ENCODE data around the gene DNAJB11. TPM values are rescaled to one million over a fixed set of nuclear protein-coding genes. Genes with fewer than 3 reads are reported as not detected.
"Not testable (repeated sequence)": the region's sequence is repeated elsewhere in the genome, so short reads cannot be mapped to it uniquely, and the experiment has no call there.

Gene DNAJB11
- total RNA-seq, 4 donors from 2014 or later = 61.4 to 156 (median 108) TPM

DNA sequence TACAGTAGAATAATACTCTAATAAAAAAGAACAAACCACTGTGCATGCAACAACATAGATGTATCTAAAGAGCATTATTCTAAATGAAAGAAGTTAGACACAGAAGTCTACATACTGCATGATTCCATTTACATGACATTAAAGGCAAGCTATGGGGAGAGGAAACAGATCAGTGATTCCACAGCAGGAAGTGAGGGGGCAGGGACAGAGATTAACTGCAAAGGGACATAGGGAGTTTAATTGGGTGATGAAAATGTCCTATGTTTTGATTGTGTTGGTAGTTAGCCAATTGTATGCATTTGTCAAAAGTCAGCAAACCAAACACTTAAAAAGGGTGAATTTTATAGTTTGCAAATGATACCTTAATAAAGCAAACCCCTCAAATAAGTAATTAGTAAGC, 40.1 kb upstream of the DNAJB11 start:
- Histone ChIP-seq H3K27ac (no peak overlapping the region), H3K9me3 (no peaks in the 10 kb centered on the region), H3K27me3 (no peaks in the 10 kb centered on the region), H3K4me1 (no peaks in the 10 kb centered on the region), H3K4me3 (replicated peaks in 1 of 3) (no peak overlapping the region), H3K36me3 (no peaks in the 10 kb centered on the region)
- no peak for DNase-seq
- intact Hi-C loops (cut with DNase I) = loop anchor here (5.0 kb wide), 1 partner anchor 268 kb away; no protein-coding TSS in a partner anchor
- TF ChIP-seq POLR2A (IDR thresholded peaks at IDR 0.05) = no peak
- TF ChIP-seq, protein P1, sequence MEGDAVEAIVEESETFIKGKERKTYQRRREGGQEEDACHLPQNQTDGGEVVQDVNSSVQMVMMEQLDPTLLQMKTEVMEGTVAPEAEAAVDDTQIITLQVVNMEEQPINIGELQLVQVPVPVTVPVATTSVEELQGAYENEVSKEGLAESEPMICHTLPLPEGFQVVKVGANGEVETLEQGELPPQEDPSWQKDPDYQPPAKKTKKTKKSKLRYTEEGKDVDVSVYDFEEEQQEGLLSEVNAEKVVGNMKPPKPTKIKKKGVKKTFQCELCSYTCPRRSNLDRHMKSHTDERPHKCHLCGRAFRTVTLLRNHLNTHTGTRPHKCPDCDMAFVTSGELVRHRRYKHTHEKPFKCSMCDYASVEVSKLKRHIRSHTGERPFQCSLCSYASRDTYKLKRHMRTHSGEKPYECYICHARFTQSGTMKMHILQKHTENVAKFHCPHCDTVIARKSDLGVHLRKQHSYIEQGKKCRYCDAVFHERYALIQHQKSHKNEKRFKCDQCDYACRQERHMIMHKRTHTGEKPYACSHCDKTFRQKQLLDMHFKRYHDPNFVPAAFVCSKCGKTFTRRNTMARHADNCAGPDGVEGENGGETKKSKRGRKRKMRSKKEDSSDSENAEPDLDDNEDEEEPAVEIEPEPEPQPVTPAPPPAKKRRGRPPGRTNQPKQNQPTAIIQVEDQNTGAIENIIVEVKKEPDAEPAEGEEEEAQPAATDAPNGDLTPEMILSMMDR (IDR thresholded peaks at IDR 0.05) = no peak

DNA sequence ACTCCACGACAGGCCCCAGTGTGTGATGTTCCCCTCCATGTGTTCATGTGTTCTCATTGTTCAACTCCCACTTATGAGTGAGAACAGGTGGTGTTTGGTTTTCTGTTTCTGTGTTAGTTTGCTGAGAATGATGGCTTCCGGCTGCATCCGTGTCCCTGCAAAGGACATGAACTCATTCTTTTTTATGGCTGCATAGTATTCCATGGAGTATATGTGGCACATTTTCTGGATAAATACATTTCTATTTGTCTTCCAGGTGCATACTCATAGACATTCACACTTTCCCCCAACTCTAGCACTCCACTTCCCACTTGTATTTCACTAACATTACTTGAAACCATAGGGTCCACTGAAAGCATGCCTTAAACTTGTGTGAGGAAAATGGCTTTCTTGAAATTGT, 38.8 kb upstream of the DNAJB11 start:
- WGBS, 2 donors = 96 to 98% methylated on average over 3 of the region's 3 CpGs
- H3K9me3 ChIP-seq; H3K4me3 ChIP-seq (replicated peaks in 1 of 3); H3K4me1 ChIP-seq; H3K36me3 ChIP-seq; DNase-seq; H3K27ac ChIP-seq; H3K27me3 ChIP-seq: not testable (repeated sequence)
- intact Hi-C loops (cut with DNase I) = loop anchor here (5.0 kb wide), 1 partner anchor 269 kb away; no protein-coding TSS in a partner anchor

DNA sequence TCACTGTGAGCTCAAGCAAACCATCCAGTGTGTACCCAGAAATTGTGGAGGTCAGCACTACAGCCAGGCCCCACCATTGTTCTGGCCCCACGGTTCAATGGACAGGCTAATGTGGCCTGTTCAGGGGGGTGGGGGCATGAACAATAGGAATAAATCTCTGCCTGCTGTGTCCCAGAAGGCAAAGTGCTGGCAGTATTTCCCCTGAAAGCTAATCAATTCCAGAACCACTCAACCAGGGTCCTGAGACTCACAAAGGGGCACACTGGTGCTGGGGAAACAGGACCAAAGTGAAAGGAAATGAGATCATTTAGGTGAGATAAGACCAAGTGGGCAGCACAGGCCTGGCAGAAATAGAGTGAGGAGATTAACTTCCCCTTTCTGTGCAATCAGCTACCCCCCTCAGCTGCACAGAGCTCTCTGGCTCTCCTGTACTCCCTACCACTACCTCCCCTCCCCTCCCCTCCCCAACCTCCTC, 37.9 kb upstream of the DNAJB11 start:
- H3K9me3 ChIP-seq = no peaks in the 10 kb centered on the region
- no peak overlapping the region for H3K27ac ChIP-seq
- no peak for DNase-seq
- H3K36me3 ChIP-seq = no peaks in the 10 kb centered on the region
- H3K27me3 ChIP-seq = no peaks in the 10 kb centered on the region
- intact Hi-C loops (cut with DNase I) = loop anchor here (5.0 kb wide), 1 partner anchor 270 kb away; no protein-coding TSS in a partner anchor
- peaks cover 0 to 9% of the 10 kb centered on the region in 2 donors for H3K4me1 ChIP-seq
- WGBS, 2 donors = 33 to 42% methylated on average over 1 of the region's 1 CpG
- no peak overlapping the region for H3K4me3 ChIP-seq (replicated peaks in 1 of 3)
- TF ChIP-seq, protein P1 (IDR thresholded peaks at IDR 0.05) = no peak
- TF ChIP-seq POLR2A (IDR thresholded peaks at IDR 0.05) = no peak

DNA sequence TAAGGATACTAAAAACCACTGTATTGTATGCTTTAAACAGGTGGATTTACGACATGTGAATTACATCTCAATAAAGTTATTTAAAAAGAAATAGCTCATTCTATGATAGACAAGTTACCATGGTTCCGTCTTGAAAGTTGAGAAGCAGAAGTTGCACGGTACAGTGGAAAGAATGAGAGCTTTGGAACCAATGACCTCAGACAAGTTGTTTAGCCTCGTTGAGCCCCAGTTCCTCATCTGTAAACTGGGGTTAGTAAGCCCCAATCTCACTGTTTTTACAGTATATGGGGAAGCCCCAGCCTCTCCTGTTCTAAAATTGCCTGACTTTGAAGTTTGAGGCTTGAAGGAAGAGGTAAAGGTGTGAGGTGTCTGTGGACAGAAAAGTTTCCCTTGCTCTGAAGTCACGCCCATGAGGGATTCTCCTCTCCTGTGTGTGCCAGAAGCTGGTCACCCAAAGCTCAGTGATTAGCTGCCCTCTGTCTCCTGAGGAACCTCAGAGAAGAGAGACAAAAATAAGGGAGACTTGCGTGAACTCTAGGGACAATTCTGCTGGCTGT, 36.3 kb upstream of the DNAJB11 start:
- intact Hi-C loops (cut with DNase I) = loop anchor here (5.0 kb wide), 1 partner anchor 272 kb away; no protein-coding TSS in a partner anchor
- no peak for DNase-seq
- no peak for TF ChIP-seq POLR2A (IDR thresholded peaks at IDR 0.05)
- TF ChIP-seq, protein P1 (IDR thresholded peaks at IDR 0.05) = no peak
- H3K27me3 ChIP-seq = no peaks in the 10 kb centered on the region
- peaks cover 0 to 9% of the 10 kb centered on the region in 2 donors for H3K4me1 ChIP-seq
- H3K36me3 ChIP-seq = no peaks in the 10 kb centered on the region
- H3K9me3 ChIP-seq = no peaks in the 10 kb centered on the region
- H3K27ac ChIP-seq = no peak overlapping the region
- WGBS, 2 donors = 83 to 86% methylated on average over 6 of the region's 6 CpGs
- no peak overlapping the region for H3K4me3 ChIP-seq (replicated peaks in 1 of 3)

DNA sequence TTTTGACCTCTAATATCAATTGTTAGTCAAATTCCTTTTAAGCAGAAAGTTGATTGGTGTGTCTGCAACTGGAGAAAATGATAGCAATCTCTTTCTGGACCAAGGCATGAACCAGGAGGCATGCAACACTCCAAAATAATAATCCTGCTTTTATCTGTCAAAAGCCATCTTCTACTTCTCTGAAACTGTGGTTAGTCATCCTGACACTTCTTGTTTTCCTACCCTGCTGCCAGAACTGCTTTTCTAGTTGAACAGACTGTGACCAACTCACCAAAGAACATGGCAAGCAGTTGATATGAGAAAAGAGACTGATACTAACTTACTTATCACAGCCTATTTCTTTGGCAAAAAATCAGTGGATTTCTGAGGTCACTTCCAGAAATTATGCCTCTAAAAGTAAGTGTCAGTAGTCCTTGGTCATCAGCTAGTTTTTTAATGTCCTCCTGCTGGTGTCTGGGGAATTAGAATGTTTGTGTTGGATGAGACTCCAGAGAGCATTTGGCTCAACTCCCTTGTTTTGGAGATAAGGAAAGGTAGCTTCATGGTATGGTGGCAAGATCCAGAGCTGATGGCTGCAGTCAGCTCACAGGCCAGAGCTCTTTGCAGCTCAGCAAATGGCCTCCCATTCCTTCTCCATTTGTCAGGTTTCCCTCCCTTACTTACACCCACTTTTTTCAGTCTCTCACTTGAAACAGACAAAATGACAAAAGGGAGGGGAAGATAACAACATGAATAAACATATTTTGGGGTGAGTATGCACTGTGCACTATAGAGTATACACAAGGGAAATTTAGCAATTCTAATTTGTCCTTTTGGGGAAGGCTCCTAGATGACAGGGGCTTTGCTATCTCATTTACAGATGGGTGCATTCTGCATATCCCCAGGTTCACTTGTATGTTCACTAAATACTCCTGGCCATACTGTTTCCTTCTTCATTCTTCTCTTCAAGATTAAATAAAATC, 33.4 kb upstream of the DNAJB11 start:
- no peak for DNase-seq
- H3K4me1 ChIP-seq = peaks cover 3 to 9% of the 10 kb centered on the region in 2 donors
- no peaks in the 10 kb centered on the region for H3K9me3 ChIP-seq
- H3K27ac ChIP-seq = no peak overlapping the region
- intact Hi-C loops (cut with DNase I) = no loop called here
- no peaks in the 10 kb centered on the region for H3K27me3 ChIP-seq
- H3K4me3 ChIP-seq (replicated peaks in 1 of 3) = no peak overlapping the region
- no peak for TF ChIP-seq POLR2A (IDR thresholded peaks at IDR 0.05)
- TF ChIP-seq, protein P1 (IDR thresholded peaks at IDR 0.05) = no peak
- H3K36me3 ChIP-seq = no peaks in the 10 kb centered on the region

Measured in thyroid gland (tissue), 4 donors.